GM18526 (cell line): ENCODE results near the gene TARM1.
A peak's percentile ranks its signal among the peaks of the same experiment; 100 is the strongest.

Source experiments
- POLR2A ChIP-seq: IDR thresholded peaks from 3 replicates; pipeline ENCODE4 v1.6.1; 2011; ENCODE audit not compliant: insufficient read length; ENCODE audit errors: extremely low read depth

The TARM1 gene

GRCh38 chr19:54106716-54107115 lies 25.6 kb upstream of the TARM1 start:
- no peak for TF ChIP-seq POLR2A

GRCh38 chr19:54105796-54106195 lies 24.6 kb upstream of the TARM1 start:
- no peak for TF ChIP-seq POLR2A

- no peak for TF ChIP-seq POLR2A
Measured at GRCh38 chr19:54104998-54105715, 24.0 kb upstream of the TARM1 start.

- TF ChIP-seq POLR2A = peak; percentile 86
Measured at GRCh38 chr19:54102421-54103169, 21.4 kb upstream of the TARM1 start, which contains the start of gene NDUFA3. NDUFA3 (plus strand) TSS chr19:54102855; CDS start chr19:54102879, 24 bp downstream.

GRCh38 chr19:54100561-54100960 lies 19.4 kb upstream of the TARM1 start, which contains the start of gene OSCAR:
OSCAR (minus strand) TSS chr19:54100803; CDS start chr19:54100792, 11 bp downstream.
- TF ChIP-seq POLR2A = no peak

- TF ChIP-seq POLR2A = no peak
Measured at GRCh38 chr19:54099190-54099902, 18.2 kb upstream of the TARM1 start.

- no peak for TF ChIP-seq POLR2A
Measured at GRCh38 chr19:54096617-54097106, 15.5 kb upstream of the TARM1 start.

GRCh38 chr19:54095136-54095858 lies 14.1 kb upstream of the TARM1 start:
- TF ChIP-seq POLR2A = no peak

GRCh38 chr19:54094426-54095000 lies 13.3 kb upstream of the TARM1 start:
- no peak for TF ChIP-seq POLR2A

GRCh38 chr19:54084410-54084809 lies 3.2 kb upstream of the TARM1 start:
- no peak for TF ChIP-seq POLR2A

- no peak for TF ChIP-seq POLR2A
Measured at GRCh38 chr19:54077334-54077733, 3.8 kb downstream of the TARM1 start.

GRCh38 chr19:54074851-54075250 lies 6.3 kb downstream of the TARM1 start:
- no peak for TF ChIP-seq POLR2A

GRCh38 chr19:54073829-54074228 lies 7.3 kb downstream of the TARM1 start:
- no peak for TF ChIP-seq POLR2A

- TF ChIP-seq POLR2A = no peak
Measured at GRCh38 chr19:54069470-54069869, 11.7 kb downstream of the TARM1 start.

- no peak for TF ChIP-seq POLR2A
Measured at GRCh38 chr19:54063350-54064116, 17.6 kb downstream of the TARM1 start, which contains the start of gene VSTM1. VSTM1 (minus strand) TSS chr19:54063897; CDS start chr19:54063777, 120 bp downstream.
